NCI-H524 treated with DMSO at 0.1 percent for 48 hours (cell line): ENCODE data around the gene FAM98C.
"Not testable (repeated sequence)": the region's sequence is repeated elsewhere in the genome, so short reads cannot be mapped to it uniquely, and the experiment has no call there.

Experiments used
- DNase-seq: peaks from one replicate; lab custom pipeline; 2025; lab: John Stamatoyannopoulos, UW

The FAM98C gene

GRCh38 chr19:38399081-38399480 is 3.8 kb upstream of the FAM98C start:
- no peak for DNase-seq

- no peak for DNase-seq
These were observed 3.4 kb upstream of the FAM98C start for GRCh38 chr19:38399537-38399936.

GRCh38 chr19:38400361-38400760 is 2.5 kb upstream of the FAM98C start:
- no peak for DNase-seq

- no peak for DNase-seq
These were observed 1.7 kb upstream of the FAM98C start for GRCh38 chr19:38401148-38401547.

GRCh38 chr19:38402623-38402966 is 298 bp upstream of the FAM98C start:
- no peak for DNase-seq

- DNase-seq: no peak
These were observed 2.0 kb downstream of the FAM98C start for GRCh38 chr19:38404858-38405257.

GRCh38 chr19:38405276-38405675 is 2.4 kb downstream of the FAM98C start:
- DNase-seq: no peak

GRCh38 chr19:38409631-38410133 is 6.8 kb downstream of the FAM98C start:
- no peak for DNase-seq

GRCh38 chr19:38410407-38410806 is 7.5 kb downstream of the FAM98C start:
- not testable (repeated sequence) for DNase-seq

- no peak for DNase-seq
These were observed 8.3 kb downstream of the FAM98C start for GRCh38 chr19:38411041-38411712.

- DNase-seq: not testable (repeated sequence)
These were observed 9.0 kb downstream of the FAM98C start for GRCh38 chr19:38411898-38412297.

GRCh38 chr19:38412491-38412890 is 9.6 kb downstream of the FAM98C start:
- no peak for DNase-seq

GRCh38 chr19:38412961-38413360 is 10.1 kb downstream of the FAM98C start:
- DNase-seq: no peak

- DNase-seq: no peak
These were observed 10.5 kb downstream of the FAM98C start for GRCh38 chr19:38413416-38413815.

GRCh38 chr19:38417146-38417543 is 14.3 kb downstream of the FAM98C start:
- no peak for DNase-seq

GRCh38 chr19:38417544-38418506 is 14.9 kb downstream of the FAM98C start:
- no peak for DNase-seq

- no peak for DNase-seq
These were observed 18.0 kb downstream of the FAM98C start for GRCh38 chr19:38420935-38421334.

- DNase-seq: no peak
These were observed 19.0 kb downstream of the FAM98C start for GRCh38 chr19:38421856-38422255.

GRCh38 chr19:38422438-38422837 is 19.5 kb downstream of the FAM98C start:
- no peak for DNase-seq

GRCh38 chr19:38424272-38424671 is 21.4 kb downstream of the FAM98C start:
- DNase-seq: no peak

GRCh38 chr19:38425222-38425809 is 22.4 kb downstream of the FAM98C start:
- DNase-seq: no peak

GRCh38 chr19:38425810-38426466 is 23.0 kb downstream of the FAM98C start, which contains the start of gene RASGRP4:
Gene RASGRP4, minus strand, starts transcription at chr19:38426219. Its CDS starts 128 bp downstream, at chr19:38426091.
- no peak for DNase-seq
